Activated CD4-positive, alpha-beta T cell treated with anti-CD3 and anti-CD28 coated beads for 1 hour (primary cell): ENCODE measurements around the gene SMIM13.

Source experiments
- DNase-seq: peaks from one replicate; pipeline ENCODE4 v3.0.0-alpha.2; 2020

Gene SMIM13

GRCh38 chr6:11161031-11161956, 67.7 kb downstream of the SMIM13 start:
- no peak for DNase-seq

GRCh38 chr6:11162262-11162661, 68.6 kb downstream of the SMIM13 start:
- no peak for DNase-seq

- DNase-seq = no peak
Measured at GRCh38 chr6:11163932-11164331, 70.3 kb downstream of the SMIM13 start.

- no peak for DNase-seq
Measured at GRCh38 chr6:11164717-11165646, 71.3 kb downstream of the SMIM13 start.

- DNase-seq = no peak
Measured at GRCh38 chr6:11166948-11167347, 73.3 kb downstream of the SMIM13 start.

GRCh38 chr6:11168091-11168635, 74.5 kb downstream of the SMIM13 start:
- DNase-seq = no peak

- DNase-seq = no peak
Measured at GRCh38 chr6:11171952-11172351, 78.3 kb downstream of the SMIM13 start.

GRCh38 chr6:11172501-11173327, 79.1 kb downstream of the SMIM13 start:
- DNase-seq = peak; percentile 65

- DNase-seq = no peak
Measured at GRCh38 chr6:11174242-11174611, 80.6 kb downstream of the SMIM13 start.

- DNase-seq = no peak
Measured at GRCh38 chr6:11177271-11177670, 83.6 kb downstream of the SMIM13 start.

GRCh38 chr6:11179088-11179418, 85.4 kb downstream of the SMIM13 start:
- no peak for DNase-seq

- no peak for DNase-seq
Measured at GRCh38 chr6:11179419-11180202, 86.0 kb downstream of the SMIM13 start.

- no peak for DNase-seq
Measured at GRCh38 chr6:11181478-11182136, 88.0 kb downstream of the SMIM13 start.

GRCh38 chr6:11183761-11184362, 90.2 kb downstream of the SMIM13 start:
- no peak for DNase-seq

GRCh38 chr6:11185204-11185842, 91.7 kb downstream of the SMIM13 start:
- DNase-seq = no peak

- no peak for DNase-seq
Measured at GRCh38 chr6:11187301-11187700, 93.7 kb downstream of the SMIM13 start.
